Measurements from ENCODE around the gene PPP1R14C. TPM values are rescaled to one million over a fixed set of nuclear protein-coding genes. Genes with fewer than 3 reads are reported as not detected.

PPP1R14C gene
- total RNA-seq, 4 donors from 2014 or later = 34.7 to 102 (median 79.7) TPM

DNA sequence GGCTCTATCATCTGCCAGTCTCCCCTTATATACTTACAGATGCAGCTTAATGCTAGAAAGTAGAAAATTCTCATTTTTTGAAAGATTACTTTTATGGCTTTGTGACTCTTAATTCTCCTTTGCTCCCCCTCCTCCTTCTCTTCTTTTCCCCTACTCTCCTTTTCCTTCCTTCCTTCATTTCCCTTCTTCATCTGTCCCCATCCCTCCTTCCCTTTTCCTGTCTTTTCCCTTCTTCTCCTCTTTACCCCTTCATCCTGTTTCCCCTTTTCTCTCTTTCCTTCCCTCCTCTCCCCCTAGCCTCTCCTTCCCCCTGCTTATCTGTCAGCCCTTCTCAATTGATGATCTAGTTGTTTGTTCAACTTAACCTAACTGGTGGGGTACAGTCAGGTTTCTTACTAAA, 71.5 kb downstream of the PPP1R14C start:
- Histone ChIP-seq H3K36me3 (no peaks in the 10 kb centered on the region), H3K9me3 (no peaks in the 10 kb centered on the region), H3K27me3 (no peaks in the 10 kb centered on the region), H3K4me1 (peaks cover 4 to 9% of the 10 kb centered on the region in 2 donors), H3K27ac (no peak overlapping the region), H3K4me3 (replicated peaks in 1 of 3) (no peak overlapping the region)
- no peak for DNase-seq
- TF ChIP-seq CTCF (IDR thresholded peaks at IDR 0.05) = no peak
- no peak for TF ChIP-seq POLR2A (IDR thresholded peaks at IDR 0.05)
- intact Hi-C loops (cut with DNase I) = no loop called here

DNA sequence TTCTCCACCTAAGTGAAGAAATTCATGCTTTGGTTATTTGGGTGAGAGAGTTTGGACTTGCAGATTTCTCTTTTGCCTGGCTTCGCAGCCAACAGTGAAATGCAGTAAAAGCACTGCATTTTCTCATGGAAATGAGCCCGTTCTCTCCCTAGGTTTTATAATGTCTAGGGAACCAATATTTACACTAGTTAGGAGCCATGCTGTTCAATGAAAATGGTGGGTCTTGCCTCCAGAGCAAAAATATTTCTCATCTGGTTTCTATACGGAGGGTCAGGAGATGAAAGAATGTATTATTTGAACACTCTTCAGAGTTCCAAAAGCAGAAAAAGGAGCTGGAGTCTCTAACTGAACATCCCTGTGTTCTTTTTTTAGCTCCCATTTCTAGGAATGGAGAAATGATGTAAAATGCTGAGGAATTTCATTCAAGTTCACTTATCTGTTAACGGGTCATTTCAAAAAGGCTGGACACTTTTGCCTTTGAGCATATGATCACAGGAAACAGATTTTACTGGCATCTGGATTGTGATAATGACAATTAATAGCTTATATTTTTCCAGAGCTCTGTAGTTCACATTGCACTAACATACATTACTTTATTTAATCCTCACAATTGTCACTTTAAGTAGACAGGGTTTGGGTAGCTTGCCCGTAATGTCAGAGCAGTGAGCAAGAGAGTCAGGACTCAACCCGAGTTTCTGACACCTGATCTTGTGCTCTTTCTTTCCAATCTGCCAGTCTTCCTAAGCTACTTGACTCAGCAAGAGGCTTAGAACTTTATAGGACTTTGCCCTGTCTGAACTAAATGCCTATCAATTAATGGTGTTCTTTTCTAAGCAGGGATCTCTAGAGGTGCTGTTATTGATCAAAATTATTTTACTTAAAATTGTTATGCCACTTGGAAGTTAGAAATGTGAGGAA, 78.0 kb downstream of the PPP1R14C start:
- TF ChIP-seq CTCF (IDR thresholded peaks at IDR 0.05) = no peak
- no peak for TF ChIP-seq POLR2A (IDR thresholded peaks at IDR 0.05)
- no peak for DNase-seq
- no peak overlapping the region for H3K4me3 ChIP-seq (replicated peaks in 1 of 3)
- no peaks in the 10 kb centered on the region for H3K36me3 ChIP-seq
- H3K27me3 ChIP-seq = no peaks in the 10 kb centered on the region
- intact Hi-C loops (cut with DNase I) = no loop called here
- no peaks in the 10 kb centered on the region for H3K4me1 ChIP-seq
- H3K9me3 ChIP-seq = no peaks in the 10 kb centered on the region
- WGBS, 2 donors = 68 to 70% methylated on average over 6 of the region's 6 CpGs
- H3K27ac ChIP-seq = no peak overlapping the region

GRCh38 chr6:150224820-150225219, 82.0 kb downstream of the PPP1R14C start:
- WGBS, 2 donors = 70 to 73% methylated on average over 3 of the region's 3 CpGs
- Histone ChIP-seq H3K4me3 (replicated peaks in 1 of 3) (no peak overlapping the region), H3K27me3 (no peaks in the 10 kb centered on the region), H3K9me3 (no peaks in the 10 kb centered on the region), H3K36me3 (no peaks in the 10 kb centered on the region), H3K4me1 (peaks cover 9 to 10% of the 10 kb centered on the region in 2 donors), H3K27ac (no peak overlapping the region)
- no peak for TF ChIP-seq CTCF (IDR thresholded peaks at IDR 0.05)
- TF ChIP-seq POLR2A (IDR thresholded peaks at IDR 0.05) = no peak
- intact Hi-C loops (cut with DNase I) = no loop called here
- DNase-seq = no peak

DNA sequence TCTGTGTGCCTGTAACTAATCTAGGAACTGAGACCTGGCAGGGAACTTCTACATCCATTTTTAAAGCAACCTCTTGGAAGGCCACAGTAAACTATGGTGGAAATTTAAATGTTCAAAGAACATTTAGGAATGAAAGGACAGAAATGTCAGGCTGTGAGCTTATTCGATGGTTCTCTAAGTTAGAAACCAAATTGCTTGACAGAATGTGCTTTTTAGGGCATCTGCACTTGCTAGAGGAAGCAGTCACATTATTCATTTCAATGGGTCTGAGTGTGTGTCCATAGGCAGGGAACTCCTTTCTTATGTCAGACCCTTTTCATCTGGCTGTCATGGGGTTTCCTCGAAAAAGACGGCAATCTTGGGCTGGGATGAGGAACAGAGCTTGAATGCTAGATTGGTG, 84.4 kb downstream of the PPP1R14C start:
- 87 to 94% methylated on average over 3 of the region's 3 CpGs for WGBS, 2 donors
- intact Hi-C loops (cut with DNase I) = no loop called here
- no peaks in the 10 kb centered on the region for H3K9me3 ChIP-seq

More for the DNA sequence above, 84.4 kb downstream of the PPP1R14C start:
- no peak for DNase-seq
- no peaks in the 10 kb centered on the region for H3K27me3 ChIP-seq
- TF ChIP-seq CTCF (IDR thresholded peaks at IDR 0.05) (no peak), POLR2A (IDR thresholded peaks at IDR 0.05) (no peak)
- peaks cover 9 to 10% of the 10 kb centered on the region in 2 donors for H3K4me1 ChIP-seq
- H3K36me3 ChIP-seq = no peaks in the 10 kb centered on the region
- no peak overlapping the region for H3K4me3 ChIP-seq (replicated peaks in 1 of 3)
- no peak overlapping the region for H3K27ac ChIP-seq
